Parathyroid adenoma (tissue), 2 donors: Measurements from ENCODE around the gene CEP72.

Experiments used
- H2AFZ ChIP-seq: fragments of 300-600 bp; sonication (generic); one replicate; pipeline ENCODE4 v1.7.0; 2017; ENCODE audit warnings: antibody characterized with exemption, mild to moderate bottlenecking
- H3K27ac ChIP-seq: fragments of 300-600 bp; sonication (generic); one replicate; pipeline ENCODE4 v1.7.0; 2017
- H3K27me3 ChIP-seq: fragments of 300-600 bp; sonication (generic); one replicate; pipeline ENCODE4 v1.7.0; 2017; ENCODE audit warnings: low read length; ENCODE audit not compliant: control insufficient read depth, insufficient read depth
- H3K36me3 ChIP-seq: fragments of 300-600 bp; sonication (generic); one replicate; pipeline ENCODE4 v1.7.0; 2017; ENCODE audit warnings: low read length; ENCODE audit not compliant: control insufficient read depth, insufficient read depth
- H3K4me1 ChIP-seq: fragments of 300-600 bp; sonication (generic); one replicate; pipeline ENCODE4 v1.7.0; 2017; ENCODE audit warnings: control low read depth
- H3K4me2 ChIP-seq: fragments of 300-600 bp; sonication (generic); one replicate; pipeline ENCODE4 v1.7.0; 2017; ENCODE audit warnings: low read length
- H3K4me3 ChIP-seq: fragments of 300-600 bp; sonication (generic); one replicate; pipeline ENCODE4 v1.7.0; 2017; ENCODE audit warnings: low read depth, low read length
- H3K79me2 ChIP-seq: fragments of 300-600 bp; sonication (generic); one replicate; pipeline ENCODE4 v1.7.0; 2017; ENCODE audit warnings: control low read depth
- H3K9ac ChIP-seq: fragments of 300-600 bp; sonication (generic); one replicate; pipeline ENCODE4 v1.7.0; 2017; ENCODE audit warnings: mild to moderate bottlenecking
- H3K9me3 ChIP-seq: fragments of 300-600 bp; sonication (generic); one replicate; pipeline ENCODE4 v1.7.0; 2017; ENCODE audit warnings: low read length; ENCODE audit not compliant: control insufficient read depth
- TF ChIP-seq, protein P1 (sequence below): fragments of 300-600 bp; sonication (generic); IDR thresholded peaks from one replicate; pipeline ENCODE4 v1.7.0; 2017; ENCODE audit warnings: antibody characterized with exemption, mild to moderate bottlenecking
- donor health status: primary hyperparathyroidism.

CEP72 gene

DNA sequence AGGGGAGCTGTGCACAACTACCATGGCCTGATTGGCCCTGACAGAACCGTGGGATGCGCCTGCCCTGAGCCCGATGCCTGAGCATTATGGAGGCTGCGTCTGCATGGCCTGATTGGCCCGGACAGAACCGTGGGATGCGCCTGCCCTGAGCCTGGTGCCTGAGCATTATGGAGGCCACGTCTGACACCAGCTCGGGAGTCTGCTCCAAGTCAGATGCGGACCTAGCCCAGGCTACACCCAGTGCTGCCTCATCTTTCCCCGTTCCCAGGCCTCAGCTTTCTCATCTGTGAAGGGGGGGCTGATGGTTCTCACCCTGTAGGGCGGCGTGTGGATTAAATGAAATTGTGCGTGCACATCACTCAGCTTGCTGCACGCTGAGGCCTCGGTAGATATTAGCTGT, 7.3 kb downstream of the CEP72 start:
- Histone ChIP-seq H3K9me3 (no peaks in the 10 kb centered on the region), H3K4me1 (no peaks in the 10 kb centered on the region), H3K36me3 (no peaks in the 10 kb centered on the region), H2AFZ (no peak overlapping the region), H3K27me3 (no peaks in the 10 kb centered on the region), H3K27ac (no peak overlapping the region), H3K4me3 (no peak overlapping the region), H3K79me2 (peaks cover 2% of the 10 kb centered on the region), H3K4me2 (no peak overlapping the region), H3K9ac (no peak overlapping the region)
- TF ChIP-seq, protein P1, sequence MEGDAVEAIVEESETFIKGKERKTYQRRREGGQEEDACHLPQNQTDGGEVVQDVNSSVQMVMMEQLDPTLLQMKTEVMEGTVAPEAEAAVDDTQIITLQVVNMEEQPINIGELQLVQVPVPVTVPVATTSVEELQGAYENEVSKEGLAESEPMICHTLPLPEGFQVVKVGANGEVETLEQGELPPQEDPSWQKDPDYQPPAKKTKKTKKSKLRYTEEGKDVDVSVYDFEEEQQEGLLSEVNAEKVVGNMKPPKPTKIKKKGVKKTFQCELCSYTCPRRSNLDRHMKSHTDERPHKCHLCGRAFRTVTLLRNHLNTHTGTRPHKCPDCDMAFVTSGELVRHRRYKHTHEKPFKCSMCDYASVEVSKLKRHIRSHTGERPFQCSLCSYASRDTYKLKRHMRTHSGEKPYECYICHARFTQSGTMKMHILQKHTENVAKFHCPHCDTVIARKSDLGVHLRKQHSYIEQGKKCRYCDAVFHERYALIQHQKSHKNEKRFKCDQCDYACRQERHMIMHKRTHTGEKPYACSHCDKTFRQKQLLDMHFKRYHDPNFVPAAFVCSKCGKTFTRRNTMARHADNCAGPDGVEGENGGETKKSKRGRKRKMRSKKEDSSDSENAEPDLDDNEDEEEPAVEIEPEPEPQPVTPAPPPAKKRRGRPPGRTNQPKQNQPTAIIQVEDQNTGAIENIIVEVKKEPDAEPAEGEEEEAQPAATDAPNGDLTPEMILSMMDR = no peak

DNA sequence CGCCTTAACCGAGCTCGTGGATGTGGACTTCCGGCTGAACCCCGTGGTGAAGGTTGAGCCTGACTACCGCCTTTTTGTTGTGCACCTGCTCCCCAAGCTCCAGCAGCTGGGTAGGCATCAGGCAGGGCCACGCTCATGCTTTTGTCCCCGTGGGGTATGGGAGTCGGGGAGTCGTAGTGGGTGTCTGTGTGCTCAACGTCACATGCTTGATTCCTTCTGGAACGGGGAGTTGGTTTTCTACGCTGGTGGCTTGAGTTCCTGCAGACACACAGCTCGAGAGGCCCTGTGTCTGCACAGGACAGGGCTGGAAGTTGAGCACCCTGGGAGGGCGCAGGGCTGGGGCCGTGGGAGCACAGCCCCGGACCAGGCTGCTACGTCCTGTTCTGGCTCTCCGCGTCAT, 8.0 kb downstream of the CEP72 start:
- Histone ChIP-seq H3K4me3 (no peak overlapping the region), H3K79me2 (no peaks in the 10 kb centered on the region), H3K4me2 (no peak overlapping the region), H3K27me3 (no peaks in the 10 kb centered on the region), H3K27ac (no peak overlapping the region), H3K36me3 (no peaks in the 10 kb centered on the region), H3K9me3 (no peaks in the 10 kb centered on the region), H3K4me1 (no peaks in the 10 kb centered on the region), H3K9ac (no peak overlapping the region), H2AFZ (no peak overlapping the region)
- TF ChIP-seq, protein P1 = no peak

DNA sequence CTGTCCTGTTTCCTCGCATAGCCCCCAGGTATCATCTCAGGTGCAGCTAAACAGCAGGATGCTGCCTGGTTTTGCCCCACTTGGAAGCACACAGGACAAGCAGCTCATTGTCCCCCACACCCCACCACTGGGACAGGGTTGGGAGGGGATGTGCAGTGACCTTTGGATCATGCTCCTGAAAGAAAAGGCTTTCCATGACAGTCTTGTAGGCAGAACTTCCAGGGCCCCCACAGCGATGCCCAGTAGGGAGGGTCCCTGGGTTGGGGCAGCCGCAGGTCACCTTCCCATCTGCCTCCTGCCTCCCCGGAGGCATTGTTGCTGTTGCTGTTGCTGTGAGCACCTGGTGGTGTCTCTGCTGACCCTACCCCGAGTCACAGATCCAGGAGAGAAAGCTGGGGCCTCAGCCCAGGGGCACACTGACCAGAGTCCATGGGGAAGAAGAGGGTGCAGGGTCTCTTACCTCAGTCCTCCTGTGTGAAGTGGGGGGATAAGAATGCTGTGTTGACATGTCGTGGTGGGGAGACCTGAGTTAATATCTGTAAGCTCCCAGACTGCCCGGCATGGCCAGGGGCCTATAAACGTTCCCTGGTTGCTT, 8.5 kb downstream of the CEP72 start:
- Histone ChIP-seq H2AFZ (no peak overlapping the region), H3K9ac (no peak overlapping the region), H3K79me2 (no peaks in the 10 kb centered on the region), H3K9me3 (no peaks in the 10 kb centered on the region), H3K4me3 (no peak overlapping the region), H3K4me2 (no peak overlapping the region), H3K27me3 (no peaks in the 10 kb centered on the region), H3K27ac (no peak overlapping the region), H3K4me1 (no peaks in the 10 kb centered on the region), H3K36me3 (no peaks in the 10 kb centered on the region)
- TF ChIP-seq, protein P1 = no peak

DNA sequence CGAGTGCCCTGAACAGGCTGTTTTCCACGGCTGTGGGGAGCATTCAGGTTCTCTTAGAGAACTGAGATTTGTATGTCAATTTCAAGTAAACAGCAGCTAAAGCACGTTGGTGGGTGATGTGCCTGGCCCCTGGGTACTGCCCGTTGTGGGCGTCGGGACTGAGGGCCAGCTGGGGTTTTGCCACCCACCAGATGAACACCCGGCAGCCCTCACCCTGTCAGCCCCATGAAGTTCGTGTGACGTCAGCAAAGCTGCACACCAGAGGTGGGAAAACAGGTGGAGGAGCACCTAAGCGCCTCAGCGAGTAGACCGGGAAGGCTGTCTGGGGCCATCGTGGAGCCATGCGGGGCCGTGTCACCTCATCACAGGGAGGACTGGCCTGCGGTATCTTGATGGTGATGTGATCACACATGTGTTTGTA, 9.2 kb downstream of the CEP72 start:
- H3K9me3 ChIP-seq = no peaks in the 10 kb centered on the region
- H2AFZ ChIP-seq = no peak overlapping the region
- TF ChIP-seq, protein P1 = no peak
- no peaks in the 10 kb centered on the region for H3K79me2 ChIP-seq
- H3K36me3 ChIP-seq = no peaks in the 10 kb centered on the region
- H3K4me1 ChIP-seq = no peaks in the 10 kb centered on the region
- no peak overlapping the region for H3K4me2 ChIP-seq
- no peaks in the 10 kb centered on the region for H3K27me3 ChIP-seq
- H3K9ac ChIP-seq = no peak overlapping the region
- H3K27ac ChIP-seq = no peak overlapping the region
- no peak overlapping the region for H3K4me3 ChIP-seq

DNA sequence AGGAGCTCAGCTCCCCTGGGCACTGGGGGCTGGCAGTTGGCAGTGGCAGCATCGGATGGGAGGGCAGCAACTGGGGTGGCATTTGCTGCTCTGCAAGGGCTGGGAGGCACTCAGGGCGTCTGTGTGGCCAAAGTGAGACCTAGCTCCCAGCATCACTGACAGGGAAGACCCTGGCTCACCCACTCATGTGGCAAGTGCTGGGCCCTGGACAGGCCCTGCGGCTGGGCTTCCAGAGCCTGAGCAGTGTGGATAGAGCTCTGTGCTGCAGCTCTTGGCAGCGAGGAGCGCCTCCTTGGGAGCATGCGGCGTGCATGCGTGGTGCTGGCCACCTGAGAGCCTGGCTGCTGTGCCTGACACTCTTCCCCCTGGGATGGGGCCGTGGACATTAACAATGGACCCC, 10.2 kb downstream of the CEP72 start:
- no peak overlapping the region for H2AFZ ChIP-seq
- H3K27me3 ChIP-seq = no peaks in the 10 kb centered on the region
- H3K4me1 ChIP-seq = no peaks in the 10 kb centered on the region
- H3K79me2 ChIP-seq = no peaks in the 10 kb centered on the region
- no peak overlapping the region for H3K4me3 ChIP-seq
- no peaks in the 10 kb centered on the region for H3K9me3 ChIP-seq
- no peak overlapping the region for H3K4me2 ChIP-seq
- TF ChIP-seq, protein P1 = no peak
- no peaks in the 10 kb centered on the region for H3K36me3 ChIP-seq
- H3K27ac ChIP-seq = no peak overlapping the region
- no peak overlapping the region for H3K9ac ChIP-seq
